ACC112 (cell line): ENCODE results near the gene PISD.
"Not testable (repeated sequence)": the region's sequence is repeated elsewhere in the genome, so short reads cannot be mapped to it uniquely, and the experiment has no call there.

Experiments used
- H2AFZ ChIP-seq: fragments of 200-600 bp; sonication (generic); one replicate; pipeline ENCODE4 v1.6.0; 2017; ENCODE audit warnings: antibody characterized with exemption, low read length; ENCODE audit not compliant: unreplicated experiment
- H3K27ac ChIP-seq: fragments of 200-600 bp; sonication (generic); 2 replicates; pipeline ENCODE4 v1.5.1; 2014; ENCODE audit warnings: low read depth, mild to moderate bottlenecking, antibody characterized with exemption, low read length, moderate library complexity
- H3K27me3 ChIP-seq: fragments of 200-600 bp; sonication (generic); 2 replicates; pipeline ENCODE4 v1.6.1; 2014; ENCODE audit warnings: mild to moderate bottlenecking, antibody characterized with exemption, low read length, moderate library complexity, mixed read lengths; ENCODE audit not compliant: insufficient read depth
- H3K36me3 ChIP-seq: fragments of 200-600 bp; sonication (generic); 2 replicates; pipeline ENCODE4 v1.6.1; 2016; ENCODE audit warnings: mild to moderate bottlenecking, antibody characterized with exemption, low read length, moderate library complexity, mixed read lengths; ENCODE audit not compliant: insufficient read depth
- H3K4me1 ChIP-seq: fragments of 200-600 bp; sonication (generic); one replicate; pipeline ENCODE4 v1.6.1; 2016; ENCODE audit warnings: low read length, mixed read lengths; ENCODE audit not compliant: insufficient read depth, unreplicated experiment, control insufficient read depth
- H3K4me3 ChIP-seq: fragments of 200-600 bp; sonication (generic); 2 replicates; pipeline ENCODE4 v1.5.1; 2014; ENCODE audit warnings: mild to moderate bottlenecking, low read depth, low read length
- H3K79me2 ChIP-seq: fragments of 200-600 bp; sonication (generic); one replicate; pipeline ENCODE4 v1.6.0; 2016; ENCODE audit warnings: low read length; ENCODE audit not compliant: control insufficient read depth, unreplicated experiment, insufficient read depth

PISD gene

GRCh38 chr22:31607696-31608095, 54.3 kb downstream of the PISD start:
- H3K36me3 ChIP-seq = no peaks in the 10 kb centered on the region
- no peaks in the 10 kb centered on the region for H3K27me3 ChIP-seq
- no peak overlapping the region for H3K4me3 ChIP-seq
- no peak overlapping the region for H3K27ac ChIP-seq
- H2AFZ ChIP-seq = no peak overlapping the region
- peaks cover under 1% of the 10 kb centered on the region for H3K4me1 ChIP-seq
- H3K79me2 ChIP-seq = no peaks in the 10 kb centered on the region

DNA sequence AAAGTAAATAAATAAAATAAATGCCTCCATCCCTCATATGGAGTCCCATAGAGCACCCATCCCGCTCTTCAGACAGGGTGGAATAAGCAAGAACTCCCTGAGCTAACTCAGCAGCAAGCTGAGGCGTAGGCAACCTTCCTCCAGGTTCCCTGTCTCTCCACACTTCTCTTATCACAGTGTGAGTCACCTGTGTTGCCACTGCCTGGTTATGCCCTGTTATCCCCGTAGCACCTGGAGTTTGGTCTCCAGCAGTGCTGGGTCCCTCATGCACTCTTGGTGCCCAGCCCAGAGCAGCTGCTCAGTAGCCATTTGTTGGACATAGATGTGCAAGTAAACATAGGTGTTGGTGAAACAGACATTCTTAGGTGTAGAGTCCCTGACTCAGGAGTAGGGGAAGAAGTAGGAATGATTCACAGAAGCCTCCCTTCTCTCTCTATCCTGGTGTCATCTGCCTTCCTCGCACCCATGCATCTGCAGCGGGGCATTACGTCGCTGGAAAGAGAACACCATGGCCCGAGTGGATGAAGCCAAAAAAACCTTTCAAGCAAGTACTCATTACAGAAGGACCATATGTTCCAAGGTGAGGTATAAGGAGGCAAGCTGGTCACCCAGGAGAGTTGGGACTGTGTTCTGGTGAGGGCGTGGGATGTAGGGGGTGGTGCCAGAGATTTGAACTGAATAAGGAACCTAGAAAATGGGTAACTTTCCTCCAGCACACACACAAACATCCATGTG, 56.0 kb downstream of the PISD start:
- peaks cover 9% of the 10 kb centered on the region for H3K4me1 ChIP-seq
- no peak overlapping the region for H3K4me3 ChIP-seq
- H2AFZ ChIP-seq = no peak overlapping the region
- H3K27ac ChIP-seq = no peak overlapping the region
- H3K36me3 ChIP-seq = no peaks in the 10 kb centered on the region
- H3K79me2 ChIP-seq = no peaks in the 10 kb centered on the region
- no peaks in the 10 kb centered on the region for H3K27me3 ChIP-seq

- H3K27me3 ChIP-seq = no peaks in the 10 kb centered on the region
Measured at GRCh38 chr22:31604746-31605705, 57.0 kb downstream of the PISD start.

DNA sequence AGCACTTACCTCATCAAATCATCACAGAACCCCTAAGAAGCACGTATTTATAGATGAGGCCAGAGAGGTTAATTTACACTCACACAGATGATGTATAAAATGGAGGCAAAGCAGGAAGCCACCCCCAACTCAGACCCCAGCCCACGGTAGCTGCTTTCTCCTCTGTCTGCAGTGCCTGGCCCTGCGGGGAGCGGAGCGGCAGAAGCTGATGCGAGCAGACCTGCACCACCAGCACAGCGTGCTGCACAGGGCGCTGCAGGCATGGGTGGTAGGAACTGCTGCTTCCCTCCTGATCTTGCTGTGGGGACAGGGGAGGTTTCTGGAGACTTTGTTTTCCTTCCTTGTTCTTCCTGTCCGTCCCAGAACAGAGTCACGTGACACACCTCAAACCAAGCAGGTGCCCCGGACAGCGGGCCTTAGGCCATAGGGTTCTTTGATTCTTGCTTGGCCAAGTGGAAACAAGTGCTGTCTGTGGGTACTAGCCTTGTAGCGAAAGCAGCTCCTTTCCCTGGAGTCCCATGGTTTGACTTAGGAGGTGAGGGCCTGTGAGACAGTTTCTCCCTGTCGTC, 57.8 kb downstream of the PISD start:
- Histone ChIP-seq H2AFZ (no peak overlapping the region), H3K27me3 (no peaks in the 10 kb centered on the region), H3K4me1 (peaks cover 9% of the 10 kb centered on the region), H3K36me3 (no peaks in the 10 kb centered on the region), H3K4me3 (no peak overlapping the region), H3K27ac (no peak overlapping the region), H3K79me2 (no peaks in the 10 kb centered on the region)

More at GRCh38 chr22:31604746-31605705, 57.0 kb downstream of the PISD start:
- Histone ChIP-seq H3K4me3 (no peak overlapping the region), H2AFZ (no peak overlapping the region), H3K4me1 (peaks cover 9% of the 10 kb centered on the region), H3K27ac (no peak overlapping the region), H3K79me2 (no peaks in the 10 kb centered on the region), H3K36me3 (no peaks in the 10 kb centered on the region)

- Histone ChIP-seq H3K27ac (no peak overlapping the region), H2AFZ (no peak overlapping the region), H3K27me3 (no peaks in the 10 kb centered on the region), H3K79me2 (no peaks in the 10 kb centered on the region), H3K4me1 (peaks cover 9% of the 10 kb centered on the region), H3K36me3 (no peaks in the 10 kb centered on the region), H3K4me3 (no peak overlapping the region)
Measured at GRCh38 chr22:31603574-31603973, 58.4 kb downstream of the PISD start.

DNA sequence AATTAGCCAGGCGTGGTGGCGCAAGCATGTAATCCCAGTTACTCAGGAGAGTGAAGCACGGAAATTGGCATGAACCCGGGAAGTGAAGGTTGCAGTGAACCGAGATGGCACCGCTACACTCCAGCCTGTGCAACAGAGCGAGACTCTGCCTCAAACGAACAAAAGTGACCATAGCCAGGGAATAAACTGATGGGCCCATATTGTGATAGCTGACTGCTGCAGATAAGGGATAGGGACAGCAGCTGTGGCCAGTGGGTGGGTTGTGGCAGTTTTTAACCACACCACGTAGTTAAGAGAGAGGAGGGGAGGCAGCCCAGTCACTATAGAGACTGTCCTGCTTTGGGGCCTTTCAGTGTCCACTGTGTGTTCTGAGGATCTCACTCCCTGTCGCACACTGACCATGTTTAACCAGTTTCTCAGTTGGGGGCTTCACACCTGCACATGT, 58.9 kb downstream of the PISD start:
- H2AFZ ChIP-seq = no peak overlapping the region
- H3K27ac ChIP-seq = peak overlapping the region; percentile 88
- H3K4me3 ChIP-seq = no peak overlapping the region
- no peaks in the 10 kb centered on the region for H3K79me2 ChIP-seq
- no peaks in the 10 kb centered on the region for H3K36me3 ChIP-seq
- H3K4me1 ChIP-seq = peaks cover 9% of the 10 kb centered on the region
- no peaks in the 10 kb centered on the region for H3K27me3 ChIP-seq

- Histone ChIP-seq H3K27me3 (no peaks in the 10 kb centered on the region), H3K79me2 (no peaks in the 10 kb centered on the region), H3K27ac (peak overlapping the region; percentile 88), H3K4me1 (peaks cover 9% of the 10 kb centered on the region), H2AFZ (no peak overlapping the region), H3K4me3 (no peak overlapping the region), H3K36me3 (no peaks in the 10 kb centered on the region)
Measured at GRCh38 chr22:31602259-31602952, 59.6 kb downstream of the PISD start.

DNA sequence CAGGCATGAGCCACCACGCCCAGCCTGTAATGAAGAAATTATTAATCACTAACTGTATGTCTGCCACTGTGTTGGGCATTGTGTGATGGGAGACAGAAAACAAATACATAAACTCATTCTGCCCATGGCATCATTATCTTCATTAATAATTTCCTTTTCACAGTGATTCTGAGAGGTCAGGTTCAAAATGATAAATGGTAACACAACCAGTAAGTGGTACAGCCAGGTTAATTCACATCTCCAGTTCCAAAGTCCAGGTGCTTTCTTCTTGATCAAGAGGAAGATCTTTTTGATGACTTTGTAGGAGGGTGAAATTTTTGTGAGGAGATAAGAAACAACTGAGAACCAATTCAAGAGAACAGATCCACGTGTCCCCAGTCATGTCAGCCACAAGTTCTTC, 66.7 kb downstream of the PISD start:
- no peak overlapping the region for H3K4me3 ChIP-seq
- no peaks in the 10 kb centered on the region for H3K4me1 ChIP-seq
- H3K36me3 ChIP-seq = no peaks in the 10 kb centered on the region
- no peak overlapping the region for H3K27ac ChIP-seq
- H3K79me2 ChIP-seq = no peaks in the 10 kb centered on the region
- H3K27me3 ChIP-seq = no peaks in the 10 kb centered on the region
- no peak overlapping the region for H2AFZ ChIP-seq

DNA sequence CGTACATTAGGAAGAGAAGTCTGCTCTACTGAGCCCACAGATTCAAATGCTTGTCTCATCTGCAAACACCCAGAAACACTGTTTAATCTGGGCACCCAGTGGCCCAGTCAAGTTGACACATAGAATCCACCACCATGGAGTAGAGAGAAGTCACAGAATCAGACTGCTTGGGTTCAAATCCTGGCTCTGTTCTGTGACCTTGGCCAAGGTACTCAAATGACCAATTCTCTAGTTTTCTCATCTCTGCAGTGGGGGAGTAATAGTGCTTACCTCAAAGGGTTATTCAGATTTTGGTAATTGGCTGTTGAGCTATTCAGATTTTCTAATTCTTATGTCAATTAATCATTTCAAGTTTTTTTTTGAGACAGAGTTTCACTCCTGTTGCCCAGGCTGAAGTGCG, 71.9 kb downstream of the PISD start:
- H3K27ac ChIP-seq, H3K4me3 ChIP-seq, H2AFZ ChIP-seq, H3K27me3 ChIP-seq, H3K36me3 ChIP-seq, H3K79me2 ChIP-seq: not testable (repeated sequence)
- H3K4me1 ChIP-seq = peaks cover 29% of the 10 kb centered on the region

DNA sequence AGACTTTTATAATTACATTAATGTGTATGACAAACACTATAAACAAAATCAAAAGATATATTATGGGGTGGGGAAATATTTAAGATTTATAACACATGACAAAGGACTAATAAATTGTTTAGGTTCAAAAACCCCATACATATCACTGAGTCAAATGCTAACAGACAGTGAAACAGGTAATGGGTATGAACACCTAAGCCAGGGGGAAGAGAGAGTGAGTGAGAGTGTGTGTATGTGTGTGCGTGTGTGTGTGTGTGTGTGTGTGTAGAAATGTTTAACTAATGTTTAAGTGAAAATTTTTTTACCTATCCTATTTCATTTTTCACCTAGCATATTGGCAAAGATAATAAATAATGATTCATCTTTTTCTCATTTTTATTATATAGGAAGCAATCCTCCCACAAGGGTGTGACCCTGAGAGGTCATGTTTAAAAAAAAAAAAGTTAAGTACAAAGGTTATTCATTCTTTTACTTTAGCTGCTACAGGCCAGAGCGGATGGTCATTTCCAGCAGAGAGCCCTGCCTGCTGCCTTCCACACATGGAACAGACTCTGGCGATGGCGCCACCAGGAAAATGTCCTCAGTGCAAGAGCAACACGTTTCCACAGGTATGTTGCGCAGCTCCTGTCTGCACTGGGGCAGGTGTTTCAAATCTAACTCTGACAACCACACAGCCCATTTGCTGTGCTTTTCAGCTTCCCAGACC, 72.9 kb downstream of the PISD start:
- Histone ChIP-seq H3K27ac (0 out of 2 replicates have a peak overlapping the region, but pooled peaks have one; percentile 39), H3K4me1 (peaks cover 39% of the 10 kb centered on the region), H3K4me3 (no peak overlapping the region), H3K79me2 (no peaks in the 10 kb centered on the region), H3K27me3 (no peaks in the 10 kb centered on the region), H2AFZ (no peak overlapping the region), H3K36me3 (peaks cover 7% of the 10 kb centered on the region; the same call in 1 of the 2 replicates)
